LNCAP (cell line): ENCODE results near the gene TSSC4.

ENCODE experiments used
- TF ChIP-seq, protein P1 (sequence below): fragments of 450-650 bp; IDR thresholded peaks from 2 replicates; pipeline ENCODE4 v1.5.1; 2017; ENCODE audit warnings: mild to moderate bottlenecking

Gene TSSC4

DNA sequence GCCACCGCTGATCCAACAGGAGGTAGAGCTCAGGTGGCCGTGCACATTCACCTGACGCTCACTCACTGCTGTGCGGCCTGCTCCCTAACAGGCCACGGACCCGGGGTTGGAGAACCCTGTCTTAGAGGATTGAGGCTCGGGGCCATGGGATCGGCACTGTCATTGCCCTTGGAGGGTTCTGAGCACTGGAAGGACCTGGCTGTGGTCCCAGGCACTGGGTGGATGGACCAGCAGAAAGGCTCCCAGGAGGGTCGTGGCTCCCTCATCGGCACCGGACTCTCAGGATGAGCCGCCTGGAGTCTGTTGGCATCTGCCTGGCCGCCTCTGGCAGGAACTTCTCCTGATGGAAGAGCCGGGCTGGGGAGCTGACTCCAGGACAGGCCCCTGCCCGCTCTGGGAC lies 50.8 kb downstream of the TSSC4 start:
- TF ChIP-seq, protein P1, sequence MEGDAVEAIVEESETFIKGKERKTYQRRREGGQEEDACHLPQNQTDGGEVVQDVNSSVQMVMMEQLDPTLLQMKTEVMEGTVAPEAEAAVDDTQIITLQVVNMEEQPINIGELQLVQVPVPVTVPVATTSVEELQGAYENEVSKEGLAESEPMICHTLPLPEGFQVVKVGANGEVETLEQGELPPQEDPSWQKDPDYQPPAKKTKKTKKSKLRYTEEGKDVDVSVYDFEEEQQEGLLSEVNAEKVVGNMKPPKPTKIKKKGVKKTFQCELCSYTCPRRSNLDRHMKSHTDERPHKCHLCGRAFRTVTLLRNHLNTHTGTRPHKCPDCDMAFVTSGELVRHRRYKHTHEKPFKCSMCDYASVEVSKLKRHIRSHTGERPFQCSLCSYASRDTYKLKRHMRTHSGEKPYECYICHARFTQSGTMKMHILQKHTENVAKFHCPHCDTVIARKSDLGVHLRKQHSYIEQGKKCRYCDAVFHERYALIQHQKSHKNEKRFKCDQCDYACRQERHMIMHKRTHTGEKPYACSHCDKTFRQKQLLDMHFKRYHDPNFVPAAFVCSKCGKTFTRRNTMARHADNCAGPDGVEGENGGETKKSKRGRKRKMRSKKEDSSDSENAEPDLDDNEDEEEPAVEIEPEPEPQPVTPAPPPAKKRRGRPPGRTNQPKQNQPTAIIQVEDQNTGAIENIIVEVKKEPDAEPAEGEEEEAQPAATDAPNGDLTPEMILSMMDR = no peak

DNA sequence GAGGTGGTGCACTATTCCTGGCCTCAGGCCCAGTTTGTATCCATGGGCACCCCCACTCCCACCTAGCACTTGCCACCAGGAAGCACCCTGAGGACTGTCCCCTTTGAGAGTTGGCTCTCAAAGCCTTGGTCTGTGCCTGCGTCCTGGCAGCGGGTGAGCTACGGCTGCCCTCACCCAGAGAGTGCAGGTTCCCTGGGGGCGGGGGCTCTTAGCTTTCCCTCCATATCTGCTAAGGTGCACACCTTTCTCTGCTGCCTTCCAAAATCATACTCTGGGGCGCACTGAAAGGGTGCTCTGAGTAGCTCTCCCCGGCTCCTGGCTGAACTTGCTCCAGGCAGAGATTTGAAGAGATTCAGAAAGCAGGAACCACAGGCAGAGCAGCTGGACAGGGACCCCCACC lies 51.4 kb downstream of the TSSC4 start:
- TF ChIP-seq, protein P1 = no peak

DNA sequence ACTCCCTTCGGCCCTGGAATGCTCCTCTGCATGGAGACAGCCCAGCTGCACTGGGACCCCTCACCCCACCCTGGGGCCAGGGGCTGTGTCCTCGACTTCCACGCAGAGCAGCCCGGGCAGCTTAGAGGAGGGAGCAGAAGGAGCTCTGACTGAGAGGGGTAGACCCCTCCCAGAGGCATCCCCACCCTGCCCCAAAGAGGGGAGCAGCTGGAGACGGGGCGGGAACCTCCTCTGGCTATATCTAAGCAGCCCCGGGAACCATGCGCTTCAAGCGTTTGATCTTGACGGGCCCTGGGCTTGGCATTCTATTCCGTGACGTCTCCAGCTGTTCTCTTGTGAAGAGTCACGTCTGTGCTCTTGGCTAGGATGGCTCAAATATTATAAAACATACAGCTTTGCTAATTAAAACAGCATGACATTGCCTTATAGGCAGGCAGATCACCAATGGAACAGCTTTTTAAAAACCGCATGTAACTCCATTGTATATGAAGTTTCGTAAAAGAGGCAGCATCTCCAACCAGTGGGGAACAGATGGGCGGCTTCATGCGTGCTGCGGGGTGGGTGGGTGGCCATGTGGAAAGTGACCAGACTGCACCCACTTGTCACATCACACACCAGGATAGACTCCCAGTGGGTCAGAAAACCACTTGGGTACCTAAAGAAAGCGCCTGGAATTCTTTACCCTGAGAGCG lies 51.9 kb downstream of the TSSC4 start:
- TF ChIP-seq, protein P1 = no peak

DNA sequence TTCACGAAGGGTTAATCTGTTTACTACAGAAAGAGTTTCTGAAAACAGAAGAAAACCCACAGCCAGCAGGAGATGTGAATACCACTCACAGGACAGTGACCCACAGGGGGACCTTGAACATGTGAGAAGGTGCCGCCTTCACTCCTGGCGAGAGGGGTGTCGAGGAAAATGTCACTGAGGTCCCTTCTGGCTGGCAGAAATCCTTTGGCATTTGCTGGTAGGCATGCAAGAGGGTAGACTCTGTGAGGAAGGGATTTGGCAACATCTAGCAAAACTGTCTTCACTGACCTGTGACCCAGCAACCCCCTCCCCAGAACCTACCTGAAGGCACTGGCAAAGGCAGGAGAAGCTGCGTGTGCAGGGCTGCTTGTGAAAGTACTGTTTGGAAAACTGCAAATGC lies 52.9 kb downstream of the TSSC4 start:
- TF ChIP-seq, protein P1 = no peak
